Peyer's patch (tissue), 4 donors: ENCODE data around the gene AGAP2. TPM values are rescaled to one million over a fixed set of nuclear protein-coding genes. Genes with fewer than 3 reads are reported as not detected.

Experiments used
- DNase-seq, 3 donors: peaks; one replicate each; pipeline ENCODE4 v3.0.0-alpha.2; 2017 to 2019
- H3K27ac ChIP-seq, 4 donors: fragments of 200-600 bp; sonication (generic); one replicate each; pipeline ENCODE4 v1.5.1; 2016 to 2019
- H3K27me3 ChIP-seq, 2 donors: fragments of 200-600 bp; sonication (generic); one replicate each; pipeline ENCODE4 v1.5.1; 2019
- H3K36me3 ChIP-seq, 3 donors: fragments of 200-600 bp; sonication (generic); one replicate each; pipeline ENCODE4 v1.5.1; 2016 to 2019
- H3K4me1 ChIP-seq, 4 donors: fragments of 200-600 bp; sonication (generic); one replicate each; pipeline ENCODE4 v1.5.1; 2016 to 2019
- H3K4me3 ChIP-seq, 4 donors: fragments of 200-600 bp; sonication (generic); 1 replicate in 3 of 4; 2 replicates in 1 of 4; pipeline ENCODE4 v1.5.1; 2016 to 2019; ENCODE audit warnings: mild to moderate bottlenecking in 1 of 4
- H3K9me3 ChIP-seq, 4 donors: fragments of 200-600 bp; sonication (generic); one replicate each; pipeline ENCODE4 v1.5.1; 2016 to 2019; ENCODE audit warnings: mild to moderate bottlenecking in 1 of 4
- CTCF ChIP-seq, 6 experiments: fragments of 450-650 bp in 4 of 6; fragments of 200-600 bp in 2 of 6; sonication (generic) in 1 of 6; IDR thresholded peaks; one replicate each; pipeline ENCODE4 v1.5.1; 2017 to 2019; ENCODE audit warnings: antibody characterized with exemption in 6 of 6, mild to moderate bottlenecking in 3 of 6, moderate library complexity in 1 of 6
- POLR2A ChIP-seq, 2 donors: fragments of 450-650 bp; IDR thresholded peaks; one replicate each; pipeline ENCODE4 v1.5.1; 2017; ENCODE audit warnings: antibody characterized with exemption in 2 of 2, mild to moderate bottlenecking in 2 of 2, moderate library complexity in 2 of 2
- total RNA-seq, 4 donors: library from RNA; depleted of rRNA; stranded (reverse); fragments of >200 nt; gene quantifications; one replicate each; pipeline ENCODE4 v1.1.0, GENCODE V29; 2016

Gene AGAP2
- total RNA-seq, 4 donors from 2014 or later, result 2.5 to 9.1 (median 3.1) TPM

- H3K4me3 ChIP-seq, result no peak overlapping the region
- DNase-seq, result no peak
- peaks cover 0 to 16% (median 0%) of the 10 kb centered on the region in 3 donors for H3K36me3 ChIP-seq
- H3K27ac ChIP-seq, result no peak overlapping the region
- no peaks in the 10 kb centered on the region for H3K27me3 ChIP-seq
- H3K9me3 ChIP-seq, result no peaks in the 10 kb centered on the region
- peaks cover 0 to 12% (median 8%) of the 10 kb centered on the region in 4 donors for H3K4me1 ChIP-seq
- TF ChIP-seq CTCF (IDR thresholded peaks at IDR 0.05) (no peak), POLR2A (IDR thresholded peaks at IDR 0.05) (no peak)
Observed at GRCh38 chr12:57781801-57782200, 43.3 kb upstream of the AGAP2 start.

- DNase-seq, result no peak
- Histone ChIP-seq H3K27me3 (no peaks in the 10 kb centered on the region), H3K36me3 (peaks cover 0 to 10% (median 0%) of the 10 kb centered on the region in 3 donors), H3K4me3 (no peak overlapping the region), H3K27ac (peak overlapping the region in 1 of 4 donors; percentile 60), H3K9me3 (no peaks in the 10 kb centered on the region), H3K4me1 (peaks cover 0 to 12% (median 8%) of the 10 kb centered on the region in 4 donors)
- TF ChIP-seq POLR2A (IDR thresholded peaks at IDR 0.05) (no peak), CTCF (IDR thresholded peaks at IDR 0.05) (no peak)
Observed at GRCh38 chr12:57781244-57781643, 42.7 kb upstream of the AGAP2 start.

GRCh38 chr12:57780284-57780897 lies 41.8 kb upstream of the AGAP2 start:
- peak overlapping the region in 1 of 4 donors; percentile 60 for H3K27ac ChIP-seq
- H3K9me3 ChIP-seq, result no peaks in the 10 kb centered on the region
- TF ChIP-seq POLR2A (IDR thresholded peaks at IDR 0.05) (no peak), CTCF (IDR thresholded peaks at IDR 0.05) (no peak)
- no peak for DNase-seq
- peaks cover 0 to 12% (median 8%) of the 10 kb centered on the region in 4 donors for H3K4me1 ChIP-seq
- peaks cover 0 to 1% (median 0%) of the 10 kb centered on the region in 3 donors for H3K36me3 ChIP-seq
- no peak overlapping the region for H3K4me3 ChIP-seq
- H3K27me3 ChIP-seq, result no peaks in the 10 kb centered on the region

- Histone ChIP-seq H3K27ac (no peak overlapping the region), H3K9me3 (no peaks in the 10 kb centered on the region), H3K4me1 (peaks cover 0 to 12% (median 8%) of the 10 kb centered on the region in 4 donors), H3K4me3 (no peak overlapping the region), H3K27me3 (no peaks in the 10 kb centered on the region), H3K36me3 (no peaks in the 10 kb centered on the region)
- TF ChIP-seq POLR2A (IDR thresholded peaks at IDR 0.05) (no peak), CTCF (IDR thresholded peaks at IDR 0.05) (no peak)
- peak in 1 of 3 donors; percentile 26 for DNase-seq
Observed at GRCh38 chr12:57779736-57780135, 41.2 kb upstream of the AGAP2 start.

GRCh38 chr12:57777911-57778310 lies 39.4 kb upstream of the AGAP2 start:
- Histone ChIP-seq H3K27me3 (no peaks in the 10 kb centered on the region), H3K36me3 (no peaks in the 10 kb centered on the region), H3K4me3 (no peak overlapping the region), H3K4me1 (peaks cover 0 to 4% (median 0%) of the 10 kb centered on the region in 4 donors), H3K27ac (no peak overlapping the region), H3K9me3 (no peaks in the 10 kb centered on the region)
- TF ChIP-seq POLR2A (IDR thresholded peaks at IDR 0.05) (no peak), CTCF (IDR thresholded peaks at IDR 0.05) (no peak)
- DNase-seq, result peak in 1 of 3 donors; percentile 17
